ENCODE data around the gene ZDHHC11B. TPM values are rescaled to one million over a fixed set of nuclear protein-coding genes. Genes with fewer than 3 reads are reported as not detected.
A peak's percentile ranks its signal among the peaks of the same experiment; 100 is the strongest.
"Not testable (repeated sequence)": the region's sequence is repeated elsewhere in the genome, so short reads cannot be mapped to it uniquely, and the experiment has no call there.

Gene ZDHHC11B
- total and polyA plus RNA-seq, 8 donors: 0.93 to 42.4 (median 8.6) TPM

DNA sequence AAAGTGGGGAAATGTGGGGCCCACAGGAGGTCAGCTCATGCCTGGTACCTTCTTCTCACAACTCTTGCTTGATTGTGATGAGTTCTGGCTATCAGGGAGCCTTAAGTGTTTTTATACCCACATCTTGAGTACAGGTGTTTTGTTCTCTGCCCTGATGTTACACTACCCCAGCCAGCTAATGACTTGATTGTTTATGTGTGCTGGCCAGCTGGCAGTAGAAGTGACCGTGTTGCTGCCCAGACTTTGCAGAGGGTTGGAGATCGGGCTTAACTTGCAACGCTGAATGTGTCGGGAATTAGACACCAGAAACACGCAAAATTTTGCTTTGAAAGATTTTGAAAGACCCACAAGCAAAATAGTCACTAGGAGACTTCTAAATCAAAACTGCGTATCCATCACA is 16.9 kb upstream of the ZDHHC11B start:
- H3K4me3 ChIP-seq: no peak overlapping the region
- no peaks in the 10 kb centered on the region for H3K27me3 ChIP-seq
- peaks cover 0 to 20% (median 8%) of the 10 kb centered on the region in 4 donors for H3K4me1 ChIP-seq
- DNase-seq: no peak
- 39 to 67% (median 51%) methylated on average over 6 of the region's 6 CpGs; no CpG with 5 or more reads in 1 of the 5 donors for WGBS, 5 donors
- TF ChIP-seq, protein P1, sequence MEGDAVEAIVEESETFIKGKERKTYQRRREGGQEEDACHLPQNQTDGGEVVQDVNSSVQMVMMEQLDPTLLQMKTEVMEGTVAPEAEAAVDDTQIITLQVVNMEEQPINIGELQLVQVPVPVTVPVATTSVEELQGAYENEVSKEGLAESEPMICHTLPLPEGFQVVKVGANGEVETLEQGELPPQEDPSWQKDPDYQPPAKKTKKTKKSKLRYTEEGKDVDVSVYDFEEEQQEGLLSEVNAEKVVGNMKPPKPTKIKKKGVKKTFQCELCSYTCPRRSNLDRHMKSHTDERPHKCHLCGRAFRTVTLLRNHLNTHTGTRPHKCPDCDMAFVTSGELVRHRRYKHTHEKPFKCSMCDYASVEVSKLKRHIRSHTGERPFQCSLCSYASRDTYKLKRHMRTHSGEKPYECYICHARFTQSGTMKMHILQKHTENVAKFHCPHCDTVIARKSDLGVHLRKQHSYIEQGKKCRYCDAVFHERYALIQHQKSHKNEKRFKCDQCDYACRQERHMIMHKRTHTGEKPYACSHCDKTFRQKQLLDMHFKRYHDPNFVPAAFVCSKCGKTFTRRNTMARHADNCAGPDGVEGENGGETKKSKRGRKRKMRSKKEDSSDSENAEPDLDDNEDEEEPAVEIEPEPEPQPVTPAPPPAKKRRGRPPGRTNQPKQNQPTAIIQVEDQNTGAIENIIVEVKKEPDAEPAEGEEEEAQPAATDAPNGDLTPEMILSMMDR (IDR thresholded peaks at IDR 0.05): no peak
- TF ChIP-seq POLR2AphosphoS5 (IDR thresholded peaks at IDR 0.05): no peak
- no peak for TF ChIP-seq EP300 (IDR thresholded peaks at IDR 0.05)
- TF ChIP-seq POLR2A (IDR thresholded peaks at IDR 0.05): no peak
- peak overlapping the region in 4 of 5 donors; percentile 44 to 67 (median 56) for H3K27ac ChIP-seq
- H3K36me3 ChIP-seq: no peaks in the 10 kb centered on the region
- peaks cover 0 to 12% (median 9%) of the 10 kb centered on the region in 4 donors for H3K9me3 ChIP-seq
- intact Hi-C loops (cut with DNase I; ENCODE audit: low total_unique reads): no loop called here

DNA sequence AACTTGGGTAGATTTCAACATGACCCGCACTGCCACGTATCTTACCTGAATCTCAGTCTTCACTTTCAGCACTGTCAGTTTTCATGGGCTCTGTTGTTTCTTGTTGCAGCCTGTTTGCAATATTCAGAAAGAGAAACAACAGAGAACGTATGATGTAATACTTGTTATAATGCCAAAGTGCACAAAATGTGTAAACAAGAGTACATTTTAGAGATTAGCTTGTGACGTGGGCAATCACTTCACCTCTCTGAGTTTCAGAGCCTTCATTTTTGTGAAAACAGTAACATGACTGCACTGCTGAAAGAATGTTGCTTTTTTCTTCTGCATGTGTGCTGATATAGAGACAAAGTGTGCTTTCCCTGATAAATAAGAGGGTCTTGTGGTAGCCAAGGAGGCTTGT is 16.5 kb upstream of the ZDHHC11B start:
- H3K27ac ChIP-seq: peak overlapping the region in 4 of 5 donors; percentile 44 to 67 (median 56)

DNA sequence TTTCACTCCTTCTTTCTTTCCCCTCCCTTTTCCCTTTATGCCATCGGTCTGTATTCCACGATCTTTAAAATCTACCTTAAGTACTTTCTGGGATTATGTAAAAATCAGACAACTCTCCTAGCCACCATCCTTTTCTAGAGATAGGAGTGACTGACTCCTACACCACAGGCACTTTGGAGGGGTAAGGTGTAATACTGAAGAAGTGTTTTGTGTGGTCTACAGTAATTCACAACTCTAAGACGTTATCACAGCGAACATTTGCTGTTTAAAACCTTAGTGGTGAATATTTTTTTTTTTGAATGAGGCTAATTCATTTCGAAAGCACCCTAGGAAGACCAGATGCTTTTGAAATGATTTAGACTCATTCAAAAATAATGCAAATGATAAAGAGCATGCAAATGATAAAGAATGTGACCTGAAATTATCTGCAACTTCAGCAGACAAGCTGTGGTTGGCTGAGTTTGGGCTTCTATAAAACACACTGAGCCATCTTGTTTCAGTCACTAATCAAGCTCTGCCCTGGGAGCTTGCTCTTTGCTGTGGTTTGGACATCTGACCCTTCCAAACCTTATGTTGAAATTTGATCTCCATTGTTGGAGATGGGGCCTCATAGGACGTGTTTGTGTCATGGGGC is 14.1 kb upstream of the ZDHHC11B start:
- DNase-seq; H3K27ac ChIP-seq; H3K4me3 ChIP-seq; H3K36me3 ChIP-seq; H3K9me3 ChIP-seq; H3K27me3 ChIP-seq; intact Hi-C loops (cut with DNase I; ENCODE audit: low total_unique reads): not testable (repeated sequence)
- peaks cover 0 to 20% (median 8%) of the 10 kb centered on the region in 4 donors for H3K4me1 ChIP-seq
- 61 to 82% (median 71%) methylated on average over 3 to 6 of the region's 6 CpGs for WGBS, 5 donors

More for the DNA sequence above, 16.5 kb upstream of the ZDHHC11B start:
- H3K4me3 ChIP-seq; intact Hi-C loops (cut with DNase I; ENCODE audit: low total_unique reads); DNase-seq; H3K27me3 ChIP-seq; H3K36me3 ChIP-seq: not testable (repeated sequence)
- WGBS, 5 donors: 38 to 51% (median 40%) methylated on average over 4 of the region's 4 CpGs; no CpG with 5 or more reads in 1 of the 5 donors
- H3K4me1 ChIP-seq: peaks cover 0 to 20% (median 8%) of the 10 kb centered on the region in 4 donors
- H3K9me3 ChIP-seq: peaks cover 0 to 12% (median 9%) of the 10 kb centered on the region in 4 donors

DNA sequence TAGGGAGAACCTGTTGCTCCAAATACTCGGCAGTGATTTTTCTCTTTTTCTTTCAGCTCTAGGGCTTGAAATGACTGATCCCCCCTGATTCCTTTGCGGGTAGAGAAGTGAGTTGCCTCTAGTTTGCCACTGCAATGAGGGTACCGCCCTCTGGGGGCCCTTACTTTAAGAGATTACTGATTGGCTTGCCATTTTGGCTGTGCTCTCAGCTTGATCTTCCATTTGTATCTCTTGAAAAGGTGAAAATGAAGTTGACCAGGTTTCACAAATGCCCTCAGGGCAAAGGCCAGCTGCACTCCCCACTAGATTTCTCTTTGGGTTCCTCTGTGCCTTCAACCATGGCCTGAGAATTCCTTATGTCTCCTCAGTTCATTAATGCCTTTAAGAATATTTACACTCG is 13.5 kb upstream of the ZDHHC11B start:
- H3K4me1 ChIP-seq: peaks cover 0 to 20% (median 8%) of the 10 kb centered on the region in 4 donors
- 71 to 96% (median 90%) methylated on average over 2 to 4 of the region's 4 CpGs for WGBS, 5 donors
- H3K4me3 ChIP-seq; H3K9me3 ChIP-seq; H3K36me3 ChIP-seq; H3K27me3 ChIP-seq; H3K27ac ChIP-seq; intact Hi-C loops (cut with DNase I; ENCODE audit: low total_unique reads); DNase-seq: not testable (repeated sequence)

DNA sequence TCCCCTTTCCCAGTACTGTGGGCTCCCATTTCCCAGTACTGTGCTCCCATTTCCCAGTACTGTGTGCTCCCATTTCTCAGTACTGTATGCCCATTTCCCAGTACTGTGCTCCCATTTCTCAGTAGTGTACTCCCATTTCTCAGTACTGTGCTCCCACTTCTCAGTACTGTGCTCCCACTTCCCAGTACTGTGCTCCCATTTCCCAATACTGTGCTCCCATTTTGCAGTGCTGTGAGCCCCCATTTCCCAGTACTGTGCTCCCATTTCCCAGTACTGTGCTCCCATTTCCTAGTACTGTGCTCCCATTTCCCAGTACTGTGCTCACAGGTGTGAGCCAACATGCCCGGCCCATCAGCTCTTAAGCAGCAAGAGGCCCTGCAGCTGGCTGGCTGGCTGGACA is 11.3 kb upstream of the ZDHHC11B start:
- H3K27ac ChIP-seq; H3K27me3 ChIP-seq; H3K36me3 ChIP-seq; intact Hi-C loops (cut with DNase I; ENCODE audit: low total_unique reads); H3K4me3 ChIP-seq; DNase-seq; H3K4me1 ChIP-seq: not testable (repeated sequence)
- H3K9me3 ChIP-seq: peaks cover 0 to 16% (median 7%) of the 10 kb centered on the region in 4 donors
- 0 to 92% (median 67%) methylated on average over 1 of the region's 1 CpG for WGBS, 5 donors

DNA sequence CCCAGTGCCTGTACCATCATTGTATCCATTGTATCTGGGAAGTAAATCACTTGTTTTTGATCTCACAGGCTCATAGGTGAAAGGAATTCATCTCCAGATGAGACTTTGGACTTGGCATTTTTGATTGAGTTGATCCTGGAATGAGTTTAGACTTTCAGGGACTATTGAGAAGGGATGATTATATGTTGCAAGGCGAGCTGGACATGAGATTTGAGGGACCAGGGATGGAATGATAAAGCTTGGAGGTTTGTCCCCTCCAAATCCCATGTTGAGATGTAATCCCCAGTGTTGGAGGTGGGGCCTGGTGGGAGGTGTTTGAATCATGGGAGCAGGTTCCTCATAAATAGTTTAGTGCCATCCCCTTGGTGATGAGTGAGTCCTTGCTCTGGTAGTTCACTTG is 10.4 kb upstream of the ZDHHC11B start:
- H3K4me1 ChIP-seq; H3K27ac ChIP-seq; H3K27me3 ChIP-seq; DNase-seq; H3K4me3 ChIP-seq; intact Hi-C loops (cut with DNase I; ENCODE audit: low total_unique reads); H3K36me3 ChIP-seq: not testable (repeated sequence)
- 81 to 94% (median 92%) methylated on average over 1 of the region's 1 CpG for WGBS, 5 donors
- peaks cover 0 to 22% (median 9%) of the 10 kb centered on the region in 4 donors for H3K9me3 ChIP-seq

DNA sequence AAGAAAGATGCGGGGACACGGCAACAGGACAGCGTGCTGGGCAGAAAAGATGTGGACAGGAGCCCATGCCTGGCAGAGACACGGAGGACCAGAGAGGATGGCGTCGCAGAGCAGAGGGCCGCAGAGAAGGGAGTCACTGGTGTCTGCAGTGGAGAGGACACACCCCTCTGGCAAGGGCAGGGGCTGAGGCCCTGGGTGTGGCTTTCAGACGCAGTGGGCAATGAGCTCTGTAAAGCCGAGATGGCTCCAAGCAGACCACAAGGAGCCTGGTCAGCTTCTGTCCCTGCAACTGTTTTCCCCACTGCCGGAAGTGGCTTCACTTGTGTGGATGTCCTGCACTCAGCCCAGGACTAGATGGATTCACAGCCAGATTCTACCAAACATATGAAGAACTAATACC is 4.2 kb upstream of the ZDHHC11B start:
- DNase-seq; H3K36me3 ChIP-seq; H3K4me3 ChIP-seq; H3K27ac ChIP-seq; intact Hi-C loops (cut with DNase I; ENCODE audit: low total_unique reads): not testable (repeated sequence)
- H3K4me1 ChIP-seq: peaks cover 6 to 17% (median 17%) of the 10 kb centered on the region in 4 donors
- H3K27me3 ChIP-seq: peaks cover 0 to 19% (median 9%) of the 10 kb centered on the region in 3 donors
- peaks cover 0 to 22% (median 10%) of the 10 kb centered on the region in 4 donors for H3K9me3 ChIP-seq
- 87 to 96% (median 92%) methylated on average over 3 to 10 of the region's 10 CpGs for WGBS, 5 donors

DNA sequence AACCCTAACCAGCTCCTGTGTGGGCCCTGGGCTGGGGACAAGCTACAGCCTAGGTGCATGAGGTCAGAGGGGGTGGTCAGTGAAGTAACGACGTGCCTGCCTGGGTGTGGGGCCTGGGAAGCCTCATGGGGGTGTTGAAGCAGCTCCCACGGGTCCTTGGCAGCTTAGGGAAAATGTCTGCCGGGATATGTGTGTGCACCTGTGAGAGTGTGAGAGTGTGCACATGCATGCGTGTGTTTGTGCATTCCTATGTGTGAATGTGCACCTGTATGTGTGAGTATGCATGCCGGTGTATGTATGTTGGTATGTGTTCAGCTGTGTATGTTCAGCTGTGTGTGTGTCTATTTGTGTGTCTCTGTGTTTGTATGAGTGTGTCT is 3.3 kb upstream of the ZDHHC11B start:
- peaks cover 12 to 25% (median 24%) of the 10 kb centered on the region in 4 donors for H3K4me1 ChIP-seq
- peaks cover 0 to 24% (median 9%) of the 10 kb centered on the region in 3 donors for H3K27me3 ChIP-seq
- peaks cover 0 to 22% (median 8%) of the 10 kb centered on the region in 4 donors for H3K9me3 ChIP-seq
- intact Hi-C loops (cut with DNase I; ENCODE audit: low total_unique reads); H3K36me3 ChIP-seq; H3K27ac ChIP-seq; H3K4me3 ChIP-seq: not testable (repeated sequence)
- DNase-seq: peak in 1 of 2 donors; percentile 2
- WGBS, 5 donors: 82 to 90% (median 88%) methylated on average over 4 to 6 of the region's 6 CpGs

DNA sequence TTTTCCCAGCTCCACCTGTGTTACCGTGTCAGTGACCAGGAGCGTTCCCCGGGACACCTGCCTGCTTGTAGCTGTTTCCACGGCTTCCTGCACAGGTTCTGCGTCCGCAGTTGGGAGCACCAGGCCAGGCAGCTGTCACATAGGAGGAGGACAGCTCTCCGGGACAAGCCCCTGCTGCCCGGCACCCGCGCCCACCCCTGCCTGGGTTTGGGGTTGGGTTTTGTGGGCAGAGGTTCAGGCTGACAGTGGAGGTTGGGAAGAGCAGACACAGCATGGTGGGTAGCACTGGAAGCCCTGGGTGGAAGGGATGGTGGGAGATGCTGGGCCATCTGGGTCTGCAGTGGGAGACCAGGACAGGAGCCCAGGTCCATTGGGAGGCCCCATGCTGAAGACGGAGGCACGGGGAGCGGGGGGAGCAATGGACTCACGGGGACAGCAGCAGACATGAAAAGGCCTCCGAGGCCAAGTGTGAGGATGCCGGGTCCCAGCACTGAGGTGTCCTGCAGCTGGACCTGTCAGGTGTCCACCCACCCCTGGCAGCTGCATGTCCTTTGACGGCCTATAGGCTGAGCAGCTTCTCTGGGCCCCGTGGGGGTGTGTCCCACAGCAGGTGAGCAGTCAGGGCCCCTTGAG is 2.8 kb upstream of the ZDHHC11B start:
- H3K4me3 ChIP-seq; H3K27ac ChIP-seq; intact Hi-C loops (cut with DNase I; ENCODE audit: low total_unique reads); H3K36me3 ChIP-seq; DNase-seq: not testable (repeated sequence)
- H3K9me3 ChIP-seq: peaks cover 0 to 22% (median 8%) of the 10 kb centered on the region in 4 donors
- H3K4me1 ChIP-seq: peaks cover 12 to 26% (median 24%) of the 10 kb centered on the region in 4 donors
- 87 to 97% (median 95%) methylated on average over 6 to 14 of the region's 18 CpGs for WGBS, 5 donors
- peaks cover 0 to 24% (median 9%) of the 10 kb centered on the region in 3 donors for H3K27me3 ChIP-seq

DNA sequence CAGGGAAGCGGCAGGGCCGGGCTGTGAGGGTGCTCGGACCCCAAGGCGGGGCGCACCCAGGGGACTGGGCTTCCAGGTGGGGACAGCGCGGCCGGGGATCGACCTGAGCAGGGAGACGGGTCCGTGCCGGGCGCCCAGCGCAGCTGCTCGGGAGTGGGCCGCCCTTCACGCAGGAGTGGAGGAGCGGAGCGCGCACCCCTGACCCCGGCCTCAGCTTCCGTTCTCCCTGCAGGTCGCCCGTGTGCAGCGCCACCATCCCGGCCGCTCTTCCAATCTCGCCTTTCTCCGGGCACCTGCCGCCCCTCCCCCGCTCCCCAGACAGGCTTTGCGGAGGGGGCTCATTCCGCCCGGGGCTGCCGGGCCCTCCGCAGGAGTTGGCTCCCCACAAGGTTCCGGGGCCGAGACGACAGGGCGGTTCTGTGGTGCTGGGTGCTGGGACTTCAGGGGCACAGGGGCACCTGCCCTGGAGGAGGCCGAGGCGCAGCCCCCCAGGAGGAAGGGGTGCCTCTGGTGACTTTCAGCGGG is 714 bp upstream of the ZDHHC11B start:
- intact Hi-C loops (cut with DNase I; ENCODE audit: low total_unique reads); H3K36me3 ChIP-seq: not testable (repeated sequence)
- H3K4me1 ChIP-seq: peaks cover 12 to 26% (median 24%) of the 10 kb centered on the region in 4 donors
- H3K27ac ChIP-seq: peak overlapping the region in 4 of 5 donors; percentile 64 to 85 (median 72)
- H3K27me3 ChIP-seq: peaks cover 0 to 24% (median 9%) of the 10 kb centered on the region in 3 donors
- WGBS, 5 donors: 2 to 8% (median 7%) methylated on average over 5 to 32 of the region's 43 CpGs
- DNase-seq: peak in 1 of 2 donors; percentile 53
- peaks cover 0 to 12% (median 4%) of the 10 kb centered on the region in 4 donors for H3K9me3 ChIP-seq
- peak overlapping the region; percentile 57 to 97 (median 84) for H3K4me3 ChIP-seq

All from stomach (tissue), 9 donors.